NCI-H2171 (cell line): Measurements from ENCODE around the gene EFNA3.
"Not testable (repeated sequence)": the region's sequence is repeated elsewhere in the genome, so short reads cannot be mapped to it uniquely, and the experiment has no call there.

ENCODE experiments used
- DNase-seq: peaks from one replicate; lab custom pipeline; 2025; lab: John Stamatoyannopoulos, UW

The EFNA3 gene

DNA sequence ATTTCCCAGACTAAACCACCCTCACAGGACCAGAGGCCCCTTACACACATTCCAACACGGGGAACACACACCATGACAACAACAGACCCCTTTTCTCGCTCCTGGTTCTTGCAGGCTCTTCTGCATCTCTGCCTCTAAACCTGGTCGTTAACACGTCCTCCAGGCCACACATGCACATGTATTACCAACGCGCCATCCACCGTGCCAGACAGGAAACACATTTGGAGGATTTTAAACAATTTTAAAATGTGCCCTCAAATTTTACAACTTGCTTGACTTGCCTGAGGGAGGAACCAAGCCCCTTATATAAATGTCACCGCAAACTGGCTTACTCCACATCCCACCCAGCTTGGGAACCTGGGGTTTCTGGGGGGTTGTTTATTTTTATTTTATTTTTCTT is 32.2 kb downstream of the EFNA3 start:
- no peak for DNase-seq

DNA sequence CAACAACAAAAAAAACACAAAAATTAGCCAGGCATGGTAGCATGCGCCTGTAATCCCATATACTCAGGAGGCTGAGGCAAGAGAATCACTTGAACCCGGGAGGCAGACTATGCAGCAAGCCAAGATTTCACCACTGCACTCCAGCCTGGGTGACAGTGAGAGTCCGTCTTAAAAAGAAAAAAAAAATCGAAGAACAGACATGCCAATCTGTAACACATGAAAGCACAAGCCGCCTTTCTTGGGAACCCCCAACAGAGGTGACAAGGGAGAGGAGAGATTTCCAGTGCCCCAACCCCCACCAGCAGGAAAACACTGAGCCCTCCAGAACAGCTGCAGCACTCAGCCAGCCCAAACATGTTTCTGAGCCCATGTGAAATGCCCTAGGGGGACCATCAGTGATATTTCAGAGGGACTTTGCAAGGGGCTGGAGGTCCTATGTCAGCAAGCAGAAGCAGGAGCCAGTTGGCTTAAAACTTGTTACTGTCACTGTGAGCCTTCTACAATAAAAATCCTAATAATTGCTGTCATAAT is 34.9 kb downstream of the EFNA3 start:
- peak; percentile 58 for DNase-seq

DNA sequence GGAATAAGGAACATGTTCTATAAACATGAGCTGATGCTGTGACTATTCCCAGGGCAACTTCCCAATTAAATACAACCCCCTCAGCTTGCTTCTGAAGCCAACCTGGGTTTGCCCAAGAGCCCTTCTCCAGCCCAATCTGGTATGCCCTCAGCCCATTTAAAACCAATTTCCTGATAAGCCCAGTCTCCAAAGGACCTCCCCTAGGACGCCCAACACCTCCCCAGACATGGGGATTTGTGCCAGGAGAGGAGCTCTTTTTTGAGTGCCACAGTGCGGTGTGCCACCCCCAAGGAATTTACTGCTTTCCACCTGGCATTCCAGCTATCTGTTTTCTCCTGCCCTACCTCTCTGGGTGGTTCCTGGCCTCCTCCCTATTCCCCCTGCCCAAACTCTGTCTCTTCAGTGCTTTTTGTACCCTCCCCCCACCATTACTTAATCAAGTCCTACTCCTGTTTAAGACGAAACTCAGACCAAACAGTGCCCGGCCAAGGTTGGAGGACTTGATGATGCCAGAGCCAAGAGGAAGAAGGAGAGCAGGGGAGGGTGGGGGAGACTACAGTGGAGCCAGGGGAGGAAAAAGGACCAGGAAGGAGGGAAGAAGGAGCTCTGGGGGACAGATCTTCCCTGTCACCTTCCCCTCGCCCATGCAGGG is 37.6 kb downstream of the EFNA3 start:
- DNase-seq, result no peak

DNA sequence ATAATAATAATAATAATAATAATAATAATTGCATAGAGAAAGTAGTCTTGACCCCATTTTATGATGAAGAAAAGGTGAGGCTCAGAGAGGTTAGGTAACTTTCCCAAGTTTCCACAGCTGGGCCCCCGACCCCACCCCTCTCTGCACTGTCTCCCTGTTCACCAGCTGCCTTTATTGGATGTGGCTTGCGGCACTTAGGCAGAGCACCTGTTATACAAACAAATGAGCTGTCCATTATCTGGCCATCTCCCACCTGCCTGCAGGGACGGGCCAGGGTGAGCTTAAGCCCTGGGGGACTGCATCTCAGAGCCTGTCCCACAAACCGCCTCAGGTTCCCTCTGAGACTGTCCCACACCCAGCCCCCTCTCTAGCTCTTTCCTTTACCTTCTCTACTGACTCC is 39.0 kb downstream of the EFNA3 start:
- no peak for DNase-seq

DNA sequence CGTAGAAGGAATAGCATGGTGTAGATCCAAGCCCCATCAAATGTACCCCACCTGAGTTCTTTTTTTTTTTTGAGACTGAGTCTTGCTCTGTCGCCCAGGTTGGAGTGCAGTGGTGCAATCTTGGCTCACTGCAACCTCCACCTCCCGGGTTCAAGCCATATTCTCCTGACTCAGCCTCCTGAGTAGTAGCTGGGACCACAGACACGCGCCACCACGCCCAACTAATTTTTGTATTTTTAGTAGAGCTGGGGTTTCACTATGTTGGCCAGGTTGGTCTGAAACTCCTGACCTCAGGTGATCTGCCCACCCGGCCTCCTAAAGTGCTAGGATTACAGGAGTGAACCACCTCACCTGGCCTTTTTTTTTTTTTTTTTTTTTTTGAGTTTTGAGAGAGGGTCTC is 39.5 kb downstream of the EFNA3 start:
- not testable (repeated sequence) for DNase-seq

DNA sequence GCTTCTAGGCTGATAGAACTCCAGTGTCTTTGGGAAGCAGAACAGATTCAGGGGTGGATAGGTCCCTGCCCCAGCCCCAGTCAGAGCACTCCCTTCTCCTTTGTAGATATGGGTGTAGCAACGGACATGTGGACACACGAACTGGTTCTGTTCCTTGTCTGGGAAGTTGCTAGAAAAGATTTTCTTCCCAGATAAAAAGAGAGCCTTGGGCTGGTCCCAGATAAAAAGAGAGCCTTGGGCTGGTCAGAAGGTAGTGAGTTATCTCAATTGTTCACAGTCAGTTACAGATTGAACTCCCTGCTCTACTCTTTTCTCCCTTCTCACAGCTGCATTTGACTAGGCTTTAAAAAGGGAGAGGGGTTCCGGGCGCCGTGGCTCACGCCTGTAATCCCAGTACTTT is 41.6 kb downstream of the EFNA3 start:
- DNase-seq, result no peak

DNA sequence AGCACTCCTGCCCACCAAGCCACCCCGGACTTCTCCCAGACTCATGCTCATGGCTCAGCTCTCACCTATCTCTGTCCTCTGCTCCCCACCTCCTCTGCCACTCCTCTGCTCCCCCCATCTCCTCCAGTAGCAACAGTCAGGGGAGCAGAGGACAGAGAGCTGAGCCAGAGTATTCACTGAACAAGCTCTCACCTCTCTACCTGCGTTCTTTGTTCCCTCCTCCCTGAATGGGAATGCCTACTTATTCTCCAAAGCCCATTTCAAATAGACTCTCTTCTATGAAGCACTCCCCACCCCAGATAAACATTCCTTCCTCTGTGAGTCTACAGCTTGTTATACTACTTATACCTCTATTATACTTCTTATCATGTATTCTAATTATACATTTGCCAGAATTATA is 42.6 kb downstream of the EFNA3 start:
- no peak for DNase-seq

DNA sequence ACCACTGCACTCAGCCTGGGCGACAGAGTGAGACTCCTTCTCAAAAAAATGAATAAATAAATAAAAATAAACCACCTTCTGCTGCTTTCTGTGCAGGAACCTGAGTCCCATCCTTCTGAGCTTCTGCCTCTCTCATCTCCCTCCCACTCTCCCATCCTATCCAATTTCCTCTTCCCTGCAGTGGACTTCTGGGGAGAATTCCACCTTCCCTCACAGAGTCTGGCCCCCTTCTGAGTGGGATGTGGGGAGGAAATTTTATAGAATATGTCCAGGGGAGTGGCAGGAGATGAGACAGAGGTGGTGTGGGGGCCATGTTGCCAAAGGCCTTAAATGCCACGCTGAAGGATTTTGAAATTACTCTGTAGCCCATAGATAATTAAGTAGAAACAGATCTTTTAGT is 43.7 kb downstream of the EFNA3 start:
- DNase-seq, result no peak

DNA sequence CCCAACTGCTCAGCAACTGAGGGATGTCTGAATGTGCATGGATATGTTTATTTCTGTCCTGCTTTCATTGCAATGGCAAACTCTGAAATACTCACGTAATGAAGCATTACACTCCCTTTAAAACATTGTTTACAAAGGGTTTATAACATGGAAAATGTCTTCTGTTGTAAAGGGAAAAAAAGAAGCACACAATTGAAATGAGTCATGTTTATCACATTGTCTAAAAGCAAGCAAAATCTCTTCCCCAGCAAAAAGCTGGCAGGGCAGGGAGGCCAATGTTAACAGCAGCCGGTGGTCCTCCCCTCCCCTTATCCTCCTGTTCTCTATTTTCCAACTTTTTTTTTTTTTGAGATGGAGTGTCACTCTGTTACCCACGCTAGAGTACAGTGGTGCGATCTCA is 45.2 kb downstream of the EFNA3 start:
- DNase-seq, result no peak

DNA sequence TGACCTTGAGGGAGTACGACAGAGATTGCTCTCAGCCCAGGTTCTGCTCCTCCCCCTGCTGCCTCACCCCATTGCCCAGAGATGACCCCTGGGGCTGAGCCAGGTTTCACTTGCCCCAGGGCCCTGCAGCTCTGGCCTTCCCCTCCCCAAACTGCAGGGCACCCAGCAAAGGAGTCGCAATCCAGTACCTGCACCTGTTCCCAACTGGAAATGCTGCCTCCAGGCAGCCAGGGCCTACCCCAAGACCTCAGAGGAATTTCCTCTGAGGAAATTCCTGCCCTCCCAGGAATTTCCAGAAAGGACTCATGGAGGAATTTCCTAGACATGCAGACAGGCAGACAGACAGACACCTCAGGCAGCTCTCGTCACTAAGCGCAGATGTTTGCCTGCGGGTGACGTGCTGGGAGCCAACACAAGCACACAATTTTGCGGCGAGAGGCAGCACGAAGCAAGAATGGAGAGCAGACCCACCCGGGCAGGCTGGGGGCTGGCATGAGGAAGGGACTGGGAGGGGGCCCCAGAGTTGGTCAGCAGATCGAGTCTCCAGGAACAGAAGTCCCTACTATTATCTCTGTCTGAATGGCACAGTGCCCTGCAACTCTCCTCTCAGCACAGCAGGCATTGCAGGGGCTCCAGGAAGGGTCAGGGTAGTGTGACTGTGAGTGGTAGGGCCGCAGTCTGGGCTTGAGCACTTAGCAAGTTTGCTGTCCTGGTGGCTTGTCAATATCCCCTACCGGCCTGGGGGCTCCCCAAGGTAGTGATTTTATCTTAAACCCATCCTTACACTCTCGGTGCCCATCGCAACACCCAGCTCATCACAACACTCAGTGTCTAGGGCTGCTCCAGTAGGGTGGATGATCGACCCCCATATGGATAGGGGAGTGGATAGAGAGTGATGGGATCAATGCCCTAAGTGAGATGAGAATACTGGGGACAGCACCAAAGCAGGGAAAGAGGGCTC is 46.1 kb downstream of the EFNA3 start:
- DNase-seq, result no peak

DNA sequence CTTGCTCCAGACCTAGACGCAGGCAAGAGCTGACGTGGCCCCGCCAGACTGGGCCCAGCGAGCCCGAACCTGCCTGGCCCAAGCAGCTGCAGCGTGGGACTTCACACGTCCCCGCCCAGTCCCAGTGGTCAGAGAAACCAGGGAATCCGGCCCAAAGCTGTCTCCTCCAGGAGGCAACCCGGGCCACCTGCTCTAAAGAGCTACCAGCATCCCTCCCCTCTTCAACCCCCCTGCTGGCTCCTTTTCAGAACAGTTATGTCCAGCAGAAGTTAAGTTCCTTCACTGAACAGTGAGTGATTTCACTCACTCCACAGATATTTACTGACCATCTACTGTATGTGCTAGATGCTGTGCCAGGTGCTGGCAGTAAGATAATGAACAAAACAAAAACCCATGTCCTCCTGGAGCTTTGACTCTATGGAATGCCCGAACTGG is 46.9 kb downstream of the EFNA3 start:
- no peak for DNase-seq

DNA sequence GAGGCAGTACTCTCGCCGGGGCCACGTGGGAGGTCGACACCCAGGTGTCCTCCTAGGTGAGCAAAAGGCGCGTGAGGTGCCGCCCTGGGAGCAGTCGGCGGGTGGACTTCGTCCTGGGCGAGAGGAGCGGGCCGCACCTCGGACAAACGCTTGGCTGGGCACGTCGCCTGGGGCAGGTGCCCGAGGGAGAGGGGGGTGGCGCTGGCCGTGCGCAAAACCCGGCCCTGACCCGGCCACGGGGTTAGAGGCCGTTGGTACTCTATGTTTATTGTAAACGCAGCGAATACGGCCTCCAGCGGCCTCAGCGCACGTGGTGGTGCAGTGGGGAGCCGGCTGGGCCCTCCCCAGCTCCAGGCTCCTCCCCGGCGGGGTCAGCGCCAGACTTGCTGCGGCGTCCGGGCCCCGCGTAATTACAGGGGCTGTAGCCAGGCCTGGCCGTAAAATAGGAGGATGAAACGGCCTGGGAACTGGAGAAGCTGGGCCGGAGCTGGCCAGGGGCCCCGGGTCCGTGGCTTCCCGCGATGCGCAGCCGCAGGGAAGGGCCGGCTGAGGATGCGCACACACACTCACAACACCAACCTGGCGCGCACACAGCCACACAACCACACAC is 47.4 kb downstream of the EFNA3 start:
- no peak for DNase-seq

DNA sequence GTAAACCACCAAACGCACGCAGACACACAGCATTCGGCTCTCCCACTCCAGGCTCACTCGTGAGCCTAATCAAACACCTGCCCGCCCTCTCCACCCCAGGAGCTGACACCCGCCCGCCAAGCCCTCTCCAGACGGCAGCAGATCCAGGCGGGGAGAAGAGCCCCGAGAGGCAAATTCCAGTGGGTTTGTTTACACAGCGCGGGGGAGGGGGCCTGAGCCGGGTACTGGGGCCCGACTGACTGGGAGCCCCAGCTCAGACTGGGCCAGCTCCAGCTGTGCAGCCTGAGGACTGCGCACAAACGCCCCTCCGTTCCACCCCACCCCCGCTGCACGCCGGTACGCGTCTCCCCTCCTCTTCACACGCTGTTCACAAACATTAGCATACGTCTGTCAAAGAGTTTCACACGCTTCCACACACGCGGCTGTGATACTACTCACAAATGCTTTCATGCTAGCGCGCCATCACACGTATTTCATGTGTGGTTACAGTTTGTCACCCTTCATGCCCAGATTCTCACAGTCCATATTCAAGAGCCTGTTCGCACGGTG is 48.0 kb downstream of the EFNA3 start:
- peak; percentile 66 for DNase-seq

DNA sequence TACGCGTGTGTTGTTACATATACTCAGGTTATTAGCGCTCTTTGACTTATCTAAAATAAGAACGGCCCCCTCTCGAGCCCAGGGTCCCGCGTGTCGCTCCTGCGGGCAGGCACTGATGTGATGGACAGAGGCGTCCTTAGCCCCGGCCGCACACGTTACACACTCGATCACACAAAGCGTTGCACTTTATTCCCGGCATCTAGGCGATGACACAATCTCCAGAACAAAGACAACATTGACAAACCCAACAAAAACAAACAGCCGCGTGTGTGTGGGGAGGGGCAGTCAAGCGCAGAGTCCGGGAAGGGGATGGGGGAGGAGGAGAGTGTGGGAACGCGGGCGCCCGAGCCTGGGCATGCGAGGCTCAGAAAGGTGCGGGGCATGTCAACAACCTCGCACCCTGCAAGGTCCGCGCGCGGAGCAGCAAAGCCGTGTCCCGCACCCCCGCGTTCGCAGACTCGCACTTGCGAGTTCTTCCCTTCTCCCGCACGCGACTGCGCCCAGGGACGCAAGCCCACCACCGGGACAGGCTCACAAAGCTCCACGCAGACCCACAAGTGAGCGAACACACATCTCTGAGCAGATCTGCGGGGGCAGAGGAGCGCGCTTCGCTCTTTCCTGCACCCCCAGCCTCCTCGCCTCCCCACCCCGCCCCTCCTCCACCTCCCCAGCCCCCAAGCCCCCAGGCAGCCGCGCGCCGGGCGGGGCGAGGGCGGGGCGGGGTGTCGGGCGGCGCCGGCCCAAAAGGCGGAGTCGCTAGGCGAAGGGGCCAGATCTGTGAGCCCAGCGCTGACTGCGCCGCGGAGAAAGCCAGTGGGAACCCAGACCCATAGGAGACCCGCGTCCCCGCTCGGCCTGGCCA is 48.7 kb downstream of the EFNA3 start, which contains the start of gene EFNA1:
Gene EFNA1, plus strand, starts transcription at position 772 of the 862 bp plus-strand sequence. CDS start 102 bp downstream, outside the sequence.
- peak; percentile 24 for DNase-seq

DNA sequence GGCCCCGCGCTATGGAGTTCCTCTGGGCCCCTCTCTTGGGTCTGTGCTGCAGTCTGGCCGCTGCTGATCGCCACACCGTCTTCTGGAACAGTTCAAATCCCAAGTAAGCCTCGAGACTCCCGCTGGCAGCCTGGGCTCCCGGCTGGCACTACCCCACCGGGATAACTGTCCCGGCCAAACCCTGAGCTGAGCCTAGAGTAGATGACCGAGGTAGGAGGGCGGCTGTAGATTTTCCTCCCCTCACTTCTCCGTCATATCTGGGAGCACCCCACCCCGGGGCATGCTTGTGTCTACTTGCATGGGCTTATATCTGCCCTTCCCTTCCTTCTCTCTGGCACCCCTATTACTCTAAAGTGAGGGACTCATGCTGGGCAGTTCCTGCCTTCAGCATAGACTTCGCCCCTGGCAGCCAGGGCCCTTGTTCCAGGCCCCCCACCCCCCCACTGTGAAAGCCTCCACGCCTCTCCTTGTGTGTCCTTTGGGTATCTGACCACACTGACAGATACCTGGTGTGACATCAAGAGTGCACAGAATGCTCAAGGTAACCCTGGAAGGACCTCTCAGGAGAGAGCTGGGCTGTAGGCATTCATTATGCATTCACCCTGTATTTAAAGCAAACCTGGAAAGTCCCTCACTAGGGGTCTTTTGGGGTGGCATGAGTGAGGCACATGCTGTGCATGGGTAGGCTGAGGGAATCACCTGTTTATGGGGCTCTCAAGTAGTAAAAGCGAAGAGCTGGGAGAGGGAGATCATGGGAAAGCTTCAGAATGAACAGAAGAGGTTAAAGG is 49.5 kb downstream of the EFNA3 start:
- DNase-seq, result no peak

DNA sequence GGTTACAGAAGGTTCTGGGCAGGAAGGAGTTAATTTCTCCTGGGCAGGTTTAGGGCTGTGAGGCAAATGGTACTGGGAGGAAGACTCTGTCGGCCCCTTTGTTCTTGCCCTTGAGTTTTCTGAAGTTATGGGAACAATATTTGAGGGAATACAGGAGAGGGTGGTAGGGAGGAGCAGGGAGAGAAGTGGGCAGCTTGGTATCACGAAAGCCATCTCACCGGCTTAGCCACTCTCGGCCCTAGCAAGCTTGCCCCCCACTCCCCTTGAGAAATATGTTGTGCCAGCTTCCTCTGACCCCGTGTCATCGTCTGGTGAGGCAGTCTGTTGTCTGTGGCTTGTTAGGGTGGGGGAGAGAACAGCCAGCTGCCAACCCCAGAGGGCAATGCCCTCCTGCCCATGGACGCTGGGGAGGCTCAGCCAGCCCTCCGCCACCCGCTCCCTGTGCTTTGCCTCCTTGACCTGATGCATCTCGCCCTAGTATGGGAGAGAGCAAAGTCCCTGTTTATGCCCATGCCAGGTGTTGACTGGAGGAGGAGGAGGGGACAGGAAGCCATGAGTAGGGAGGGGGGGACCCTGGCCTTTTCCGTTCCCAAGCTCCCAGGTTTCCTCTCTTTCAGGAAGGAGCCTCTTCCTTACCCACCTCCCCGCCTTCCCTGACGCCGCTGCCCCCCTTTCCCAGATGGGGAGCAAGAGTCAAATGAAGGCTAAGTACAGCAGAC is 50.3 kb downstream of the EFNA3 start:
- DNase-seq, result no peak

DNA sequence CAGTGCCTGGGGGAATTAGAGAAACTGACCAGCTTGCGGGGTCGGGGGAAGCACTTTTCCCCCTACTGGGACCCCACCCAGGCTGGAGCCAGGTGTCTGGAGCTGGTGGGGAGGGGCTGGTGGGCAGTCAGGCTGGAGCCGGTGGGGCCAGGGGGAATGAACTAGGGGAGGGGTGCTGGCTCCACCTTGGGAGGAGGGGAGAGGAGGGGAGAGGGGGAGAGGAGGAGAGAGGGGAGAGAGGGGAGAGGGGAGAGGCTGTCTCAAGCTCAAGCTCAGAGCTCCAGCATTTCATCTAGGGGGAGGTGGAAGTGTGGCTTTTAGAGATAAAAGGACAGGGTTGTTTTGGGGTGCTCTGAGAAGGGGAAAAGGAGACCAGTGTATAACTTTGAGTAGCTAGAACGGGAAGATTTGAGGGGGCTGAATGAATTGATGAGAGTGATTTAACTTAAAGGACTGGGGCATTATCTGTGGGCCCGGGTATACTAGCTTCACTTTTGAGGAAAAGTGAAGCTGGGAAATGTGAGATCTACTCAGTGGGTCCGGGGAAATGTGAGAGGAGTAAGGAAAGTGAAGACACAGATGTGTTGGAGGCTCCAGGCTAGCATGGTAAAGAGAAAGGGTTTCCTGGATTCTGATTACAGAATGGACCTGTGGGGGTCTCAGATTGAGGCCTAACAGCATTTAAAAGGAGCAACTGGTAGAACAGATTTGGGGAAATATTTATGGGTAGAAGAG is 51.8 kb downstream of the EFNA3 start:
- DNase-seq, result no peak

DNA sequence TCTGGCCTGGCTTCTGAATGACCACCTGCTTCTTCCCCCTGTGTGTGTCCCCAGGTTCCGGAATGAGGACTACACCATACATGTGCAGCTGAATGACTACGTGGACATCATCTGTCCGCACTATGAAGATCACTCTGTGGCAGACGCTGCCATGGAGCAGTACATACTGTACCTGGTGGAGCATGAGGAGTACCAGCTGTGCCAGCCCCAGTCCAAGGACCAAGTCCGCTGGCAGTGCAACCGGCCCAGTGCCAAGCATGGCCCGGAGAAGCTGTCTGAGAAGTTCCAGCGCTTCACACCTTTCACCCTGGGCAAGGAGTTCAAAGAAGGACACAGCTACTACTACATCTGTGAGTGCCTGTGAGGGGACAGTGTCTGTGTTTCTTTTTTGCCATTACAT is 52.6 kb downstream of the EFNA3 start:
- no peak for DNase-seq

DNA sequence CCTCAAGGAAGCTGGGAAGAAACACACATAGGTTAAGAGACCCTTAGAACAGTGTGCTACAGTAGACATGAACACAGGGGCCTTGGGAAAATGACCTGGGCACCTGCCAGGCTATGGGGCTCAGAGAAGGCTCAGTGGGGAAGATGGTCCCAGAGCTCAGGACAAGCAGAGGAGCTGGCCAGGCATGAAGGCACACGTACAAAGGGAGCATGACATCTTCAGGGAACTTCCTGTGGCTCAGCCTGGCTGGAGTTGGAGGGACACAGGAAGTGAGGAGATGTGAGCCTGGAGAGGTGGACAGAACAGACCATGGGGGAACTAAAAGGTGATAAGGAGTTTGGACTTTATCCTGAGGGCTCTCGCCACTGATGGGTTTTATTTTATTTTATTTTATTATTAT is 53.2 kb downstream of the EFNA3 start:
- no peak for DNase-seq
